Prostate gland (tissue), 1 donor: ENCODE measurements around the gene MT1E.

Experiments
- POLR2A ChIP-seq: fragments of 450-650 bp; IDR thresholded peaks from one replicate; pipeline ENCODE4 v1.6.1; 2016; ENCODE audit warnings: antibody characterized with exemption, mild to moderate bottlenecking
- POLR2AphosphoS5 ChIP-seq: sonication (generic); formaldehyde crosslinking; IDR thresholded peaks from one replicate; pipeline ENCODE4 v1.6.1; 2017; ENCODE audit warnings: antibody characterized with exemption

DNA sequence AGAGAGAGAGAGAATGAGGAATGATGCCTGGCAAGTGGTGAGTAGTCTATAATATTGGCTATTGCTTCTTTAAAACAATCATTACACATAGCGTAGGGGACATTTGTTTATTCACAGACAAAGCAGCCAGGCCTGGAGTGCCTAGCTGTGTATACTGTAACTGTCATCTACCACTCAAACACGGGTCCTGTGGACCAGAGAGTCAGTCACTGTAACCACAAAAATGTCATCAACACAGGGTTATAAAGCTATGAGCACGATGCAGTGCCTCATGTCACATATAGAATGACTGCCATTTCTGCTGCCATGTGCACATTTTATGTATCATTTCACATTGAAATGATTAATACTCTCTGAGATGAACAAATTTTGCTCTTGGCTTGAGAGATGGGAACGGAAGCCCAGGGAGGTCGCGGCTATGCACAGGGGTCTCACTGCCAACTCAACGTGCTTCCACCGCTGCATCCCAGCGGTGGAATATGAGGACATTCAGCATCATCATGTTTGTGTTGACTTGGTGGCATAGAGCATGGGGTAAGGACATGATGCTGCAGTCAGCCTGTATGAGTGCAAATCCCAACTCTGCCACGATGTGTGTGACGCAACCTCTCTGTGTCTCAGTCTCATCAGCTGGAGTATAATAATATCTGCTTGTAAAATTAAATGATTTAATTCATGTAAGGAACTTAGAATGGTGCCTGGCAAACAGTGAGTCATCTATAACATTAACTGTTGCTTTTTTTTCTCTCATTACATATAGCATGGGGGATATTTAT lies 47.4 kb downstream of the MT1E start:
- TF ChIP-seq POLR2AphosphoS5, result no peak
- TF ChIP-seq POLR2A, result no peak
